Hepatocyte (in vitro differentiated cells): ENCODE results near the gene DEGS2.

Source experiments
- CTCF ChIP-seq: fragments of 200-600 bp; sonication (generic); IDR thresholded peaks from 2 replicates; pipeline ENCODE4 v1.5.1; 2016; ENCODE audit warnings: antibody characterized with exemption, mild to moderate bottlenecking; ENCODE audit not compliant: poor library complexity
- EZH2 ChIP-seq: fragments of 200-600 bp; sonication (generic); IDR thresholded peaks from 2 replicates; pipeline ENCODE4 v1.6.1; 2016; ENCODE audit warnings: antibody characterized with exemption, mild to moderate bottlenecking, borderline replicate concordance
- EZH2phosphoT487 ChIP-seq: fragments of 200-600 bp; sonication (generic); IDR thresholded peaks from one replicate; pipeline ENCODE4 v1.6.1; 2018; ENCODE audit warnings: antibody characterized with exemption, mild to moderate bottlenecking, low read depth, moderate library complexity; ENCODE audit not compliant: unreplicated experiment, severe bottlenecking

GRCh38 chr14:100120522-100121269 lies 38.7 kb downstream of the DEGS2 start:
- TF ChIP-seq CTCF (no peak), EZH2phosphoT487 (no peak), EZH2 (no peak)
